ENCODE results near the gene LPIN1.

DNA sequence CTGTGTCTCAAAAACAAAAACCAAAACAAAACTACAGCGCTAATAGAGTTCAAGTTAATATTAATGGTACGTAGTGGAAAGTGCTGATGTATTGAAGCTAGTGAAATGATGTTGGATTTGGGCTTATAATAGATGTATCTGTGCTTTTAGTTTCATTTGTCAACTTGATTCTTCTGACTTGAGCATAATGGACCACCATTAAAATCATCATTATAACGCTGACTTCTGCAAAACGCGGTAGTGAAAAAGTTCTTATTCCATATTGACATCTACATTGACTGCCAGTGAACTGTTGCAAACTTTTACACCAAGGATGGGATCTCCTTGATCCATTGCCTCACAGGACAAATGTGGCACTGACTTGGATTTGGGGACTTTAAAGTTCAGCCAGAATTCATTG, 85.0 kb downstream of the LPIN1 start:
- TF ChIP-seq, protein P1, sequence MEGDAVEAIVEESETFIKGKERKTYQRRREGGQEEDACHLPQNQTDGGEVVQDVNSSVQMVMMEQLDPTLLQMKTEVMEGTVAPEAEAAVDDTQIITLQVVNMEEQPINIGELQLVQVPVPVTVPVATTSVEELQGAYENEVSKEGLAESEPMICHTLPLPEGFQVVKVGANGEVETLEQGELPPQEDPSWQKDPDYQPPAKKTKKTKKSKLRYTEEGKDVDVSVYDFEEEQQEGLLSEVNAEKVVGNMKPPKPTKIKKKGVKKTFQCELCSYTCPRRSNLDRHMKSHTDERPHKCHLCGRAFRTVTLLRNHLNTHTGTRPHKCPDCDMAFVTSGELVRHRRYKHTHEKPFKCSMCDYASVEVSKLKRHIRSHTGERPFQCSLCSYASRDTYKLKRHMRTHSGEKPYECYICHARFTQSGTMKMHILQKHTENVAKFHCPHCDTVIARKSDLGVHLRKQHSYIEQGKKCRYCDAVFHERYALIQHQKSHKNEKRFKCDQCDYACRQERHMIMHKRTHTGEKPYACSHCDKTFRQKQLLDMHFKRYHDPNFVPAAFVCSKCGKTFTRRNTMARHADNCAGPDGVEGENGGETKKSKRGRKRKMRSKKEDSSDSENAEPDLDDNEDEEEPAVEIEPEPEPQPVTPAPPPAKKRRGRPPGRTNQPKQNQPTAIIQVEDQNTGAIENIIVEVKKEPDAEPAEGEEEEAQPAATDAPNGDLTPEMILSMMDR (IDR thresholded peaks at IDR 0.05), result no peak
- no peak for TF ChIP-seq POLR2A (IDR thresholded peaks at IDR 0.05)
